DOHH2 (cell line): Measurements from ENCODE around the gene LENEP.

Experiments used
- EZH2phosphoT487 ChIP-seq: fragments of 200-600 bp; sonication (generic); IDR thresholded peaks from 2 replicates; pipeline ENCODE4 v1.6.1; 2017; ENCODE audit warnings: borderline replicate concordance, mild to moderate bottlenecking, antibody characterized with exemption, low read length, moderate library complexity, mixed read lengths
- TF ChIP-seq, protein P1 (sequence below): fragments of 200-600 bp; sonication (generic); IDR thresholded peaks from one replicate; pipeline ENCODE4 v1.5.1; 2014; ENCODE audit warnings: antibody characterized with exemption, mild to moderate bottlenecking, low read depth, low read length; ENCODE audit not compliant: poor library complexity, severe bottlenecking

DNA sequence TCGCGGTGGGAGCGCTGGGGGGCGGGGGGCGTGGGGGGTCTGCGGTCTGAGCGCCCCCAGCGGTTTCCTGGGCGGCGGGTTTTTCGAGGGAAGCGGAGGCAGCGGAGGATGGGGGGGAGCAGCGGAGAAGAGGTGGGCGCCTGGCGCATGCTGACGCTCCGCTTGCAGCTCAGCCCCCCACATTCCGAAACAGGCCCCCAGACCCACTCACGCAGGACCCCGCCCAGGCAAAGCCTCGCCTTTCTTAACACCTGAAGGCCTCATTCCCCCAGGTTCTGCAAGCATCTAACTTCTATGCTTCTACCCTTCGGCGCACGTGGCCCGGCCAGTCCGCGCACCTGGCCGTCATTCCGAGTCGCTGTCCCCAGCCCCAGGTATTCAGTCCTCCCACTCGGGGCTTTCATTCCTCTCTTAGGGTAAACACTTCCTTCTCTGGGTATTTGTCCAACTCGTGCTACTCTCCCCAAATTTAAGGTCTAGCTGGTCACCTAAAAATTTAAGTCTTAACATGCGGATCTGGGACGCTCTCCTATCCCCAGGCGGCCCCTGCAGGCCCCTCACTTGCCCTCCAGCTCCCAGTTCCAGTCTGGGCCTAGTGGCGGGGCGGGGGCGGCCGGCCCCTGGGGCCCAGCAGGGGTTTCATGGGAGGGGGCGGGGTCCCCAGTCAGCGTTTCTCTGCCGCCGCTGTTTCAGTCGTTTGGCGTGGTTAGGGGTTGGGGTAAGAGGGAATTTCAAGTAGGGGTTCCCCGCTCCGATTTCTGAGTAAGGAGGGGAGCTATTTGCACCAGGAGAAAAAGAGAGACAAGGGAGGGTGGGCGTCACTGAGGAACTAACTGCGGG, 6.4 kb downstream of the LENEP start:
- TF ChIP-seq, protein P1, sequence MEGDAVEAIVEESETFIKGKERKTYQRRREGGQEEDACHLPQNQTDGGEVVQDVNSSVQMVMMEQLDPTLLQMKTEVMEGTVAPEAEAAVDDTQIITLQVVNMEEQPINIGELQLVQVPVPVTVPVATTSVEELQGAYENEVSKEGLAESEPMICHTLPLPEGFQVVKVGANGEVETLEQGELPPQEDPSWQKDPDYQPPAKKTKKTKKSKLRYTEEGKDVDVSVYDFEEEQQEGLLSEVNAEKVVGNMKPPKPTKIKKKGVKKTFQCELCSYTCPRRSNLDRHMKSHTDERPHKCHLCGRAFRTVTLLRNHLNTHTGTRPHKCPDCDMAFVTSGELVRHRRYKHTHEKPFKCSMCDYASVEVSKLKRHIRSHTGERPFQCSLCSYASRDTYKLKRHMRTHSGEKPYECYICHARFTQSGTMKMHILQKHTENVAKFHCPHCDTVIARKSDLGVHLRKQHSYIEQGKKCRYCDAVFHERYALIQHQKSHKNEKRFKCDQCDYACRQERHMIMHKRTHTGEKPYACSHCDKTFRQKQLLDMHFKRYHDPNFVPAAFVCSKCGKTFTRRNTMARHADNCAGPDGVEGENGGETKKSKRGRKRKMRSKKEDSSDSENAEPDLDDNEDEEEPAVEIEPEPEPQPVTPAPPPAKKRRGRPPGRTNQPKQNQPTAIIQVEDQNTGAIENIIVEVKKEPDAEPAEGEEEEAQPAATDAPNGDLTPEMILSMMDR = no peak
- no peak for TF ChIP-seq EZH2phosphoT487
